Karpas-422 (cell line): Measurements from ENCODE around the gene DUOX2. TPM values are rescaled to one million over a fixed set of nuclear protein-coding genes. Genes with fewer than 3 reads are reported as not detected.
"Not testable (repeated sequence)": the region's sequence is repeated elsewhere in the genome, so short reads cannot be mapped to it uniquely, and the experiment has no call there.

Source experiments
- DNase-seq: peaks from one replicate; pipeline ENCODE4 v3.0.0-alpha.2; 2015
- H2AFZ ChIP-seq: fragments of 200-600 bp; sonication (generic); 2 replicates; pipeline ENCODE4 v1.6.1; 2014; ENCODE audit warnings: antibody characterized with exemption, low read length, mixed read lengths
- H3K27ac ChIP-seq: fragments of 200-600 bp; sonication (generic); 2 replicates; pipeline ENCODE4 v1.5.1; 2014; ENCODE audit warnings: mild to moderate bottlenecking, low read length, moderate library complexity
- H3K27me3 ChIP-seq: fragments of 200-600 bp; sonication (generic); 2 replicates; pipeline ENCODE4 v1.6.1; 2014; ENCODE audit warnings: low read length, mixed read lengths
- H3K36me3 ChIP-seq: fragments of 200-600 bp; sonication (generic); 2 replicates; pipeline ENCODE4 v1.6.1; 2014; ENCODE audit warnings: low read length, mixed read lengths; ENCODE audit not compliant: insufficient read depth
- H3K4me1 ChIP-seq: fragments of 200-600 bp; sonication (generic); 2 replicates; pipeline ENCODE4 v1.6.1; 2014; ENCODE audit warnings: mild to moderate bottlenecking, low read length, mixed read lengths
- H3K4me2 ChIP-seq: fragments of 200-600 bp; sonication (generic); 2 replicates; pipeline ENCODE4 v1.6.1; 2014; ENCODE audit warnings: low read length, low read depth, mild to moderate bottlenecking; ENCODE audit not compliant: poor library complexity, severe bottlenecking
- H3K4me3 ChIP-seq: fragments of 200-600 bp; sonication (generic); 2 replicates; pipeline ENCODE4 v1.5.1; 2014; ENCODE audit warnings: mild to moderate bottlenecking, antibody characterized with exemption, low read length, mixed read lengths
- H3K79me2 ChIP-seq: fragments of 200-600 bp; sonication (generic); 2 replicates; pipeline ENCODE4 v1.6.1; 2014; ENCODE audit warnings: mild to moderate bottlenecking, low read length, mixed read lengths
- H3K9ac ChIP-seq: fragments of 200-600 bp; sonication (generic); 2 replicates; pipeline ENCODE4 v1.6.0; 2014; ENCODE audit warnings: low read length
- H3K9me2 ChIP-seq: fragments of 200-600 bp; sonication (generic), shearing (Covaris generic); replicated peaks from 2 replicates; pipeline ENCODE4 v1.6.0; 2014; ENCODE audit warnings: mild to moderate bottlenecking, low read length, moderate library complexity; ENCODE audit not compliant: insufficient read depth
- H3K9me3 ChIP-seq: fragments of 300-700, 200-600 bp; sonication (generic); 2 replicates; pipeline ENCODE4 v1.6.1; 2014; ENCODE audit warnings: low read length, mixed read lengths
- H4K20me1 ChIP-seq: fragments of 200-600 bp; sonication (generic); 2 replicates; pipeline ENCODE4 v1.6.1; 2014; ENCODE audit warnings: mild to moderate bottlenecking, antibody characterized with exemption, low read length, low read depth; ENCODE audit not compliant: insufficient read depth
- total RNA-seq: library from RNA; depleted of rRNA; stranded (reverse); fragments of >200 nt; shearing (Covaris generic); gene quantifications from 2 replicates; pipeline ENCODE4 v1.2.3, GENCODE V29; 2014; ENCODE audit warnings: low replicate concordance

Gene DUOX2
- total RNA-seq, 1 experiment from 2014 or later, result 0.45 TPM

GRCh38 chr15:45135705-45136377 lies 21.9 kb upstream of the DUOX2 start:
- not testable (repeated sequence) for H3K4me3 ChIP-seq, H3K4me1 ChIP-seq, H3K36me3 ChIP-seq, H3K27ac ChIP-seq, H3K4me2 ChIP-seq, H3K9me3 ChIP-seq, H2AFZ ChIP-seq, H3K27me3 ChIP-seq, H4K20me1 ChIP-seq, H3K79me2 ChIP-seq, H3K9me2 ChIP-seq, H3K9ac ChIP-seq, DNase-seq

GRCh38 chr15:45134682-45135604 lies 21.0 kb upstream of the DUOX2 start:
- H3K4me3 ChIP-seq, result no peak overlapping the region
- H3K4me1 ChIP-seq, result no peaks in the 10 kb centered on the region
- H3K9ac ChIP-seq, result no peak overlapping the region
- no peaks in the 10 kb centered on the region for H3K79me2 ChIP-seq
- H3K27me3 ChIP-seq, result no peaks in the 10 kb centered on the region
- no peaks in the 10 kb centered on the region for H4K20me1 ChIP-seq
- no peak for DNase-seq
- H3K9me2 ChIP-seq, result no peaks in the 10 kb centered on the region
- H3K27ac ChIP-seq, result no peak overlapping the region
- no peaks in the 10 kb centered on the region for H3K9me3 ChIP-seq
- H3K4me2 ChIP-seq, result no peak overlapping the region
- H3K36me3 ChIP-seq, result no peaks in the 10 kb centered on the region
- H2AFZ ChIP-seq, result no peak overlapping the region

- DNase-seq, result no peak
- no peak overlapping the region for H3K4me3 ChIP-seq
- no peak overlapping the region for H2AFZ ChIP-seq
- H3K27me3 ChIP-seq, result no peaks in the 10 kb centered on the region
- H3K79me2 ChIP-seq, result no peaks in the 10 kb centered on the region
- no peak overlapping the region for H3K9ac ChIP-seq
- H3K36me3 ChIP-seq, result no peaks in the 10 kb centered on the region
- no peaks in the 10 kb centered on the region for H4K20me1 ChIP-seq
- no peaks in the 10 kb centered on the region for H3K4me1 ChIP-seq
- no peaks in the 10 kb centered on the region for H3K9me3 ChIP-seq
- H3K4me2 ChIP-seq, result no peak overlapping the region
- no peak overlapping the region for H3K27ac ChIP-seq
- no peaks in the 10 kb centered on the region for H3K9me2 ChIP-seq
Observed at GRCh38 chr15:45134046-45134445, 20.1 kb upstream of the DUOX2 start.

GRCh38 chr15:45133561-45133920 lies 19.6 kb upstream of the DUOX2 start:
- Histone ChIP-seq H3K27me3 (no peaks in the 10 kb centered on the region), H2AFZ (no peak overlapping the region), H3K9me3 (no peaks in the 10 kb centered on the region), H3K4me1 (no peaks in the 10 kb centered on the region), H4K20me1 (no peaks in the 10 kb centered on the region), H3K36me3 (no peaks in the 10 kb centered on the region), H3K4me2 (no peak overlapping the region), H3K4me3 (no peak overlapping the region), H3K9me2 (no peaks in the 10 kb centered on the region), H3K27ac (no peak overlapping the region), H3K79me2 (no peaks in the 10 kb centered on the region), H3K9ac (no peak overlapping the region)
- DNase-seq, result no peak

GRCh38 chr15:45132844-45133560 lies 19.0 kb upstream of the DUOX2 start:
- no peak overlapping the region for H3K4me3 ChIP-seq
- H3K9me2 ChIP-seq, result no peaks in the 10 kb centered on the region
- no peaks in the 10 kb centered on the region for H4K20me1 ChIP-seq
- H3K4me1 ChIP-seq, result no peaks in the 10 kb centered on the region
- H3K9ac ChIP-seq, result no peak overlapping the region
- no peak overlapping the region for H3K27ac ChIP-seq
- H3K79me2 ChIP-seq, result no peaks in the 10 kb centered on the region
- H3K36me3 ChIP-seq, result no peaks in the 10 kb centered on the region
- no peak overlapping the region for H2AFZ ChIP-seq
- DNase-seq, result no peak
- H3K4me2 ChIP-seq, result no peak overlapping the region
- H3K9me3 ChIP-seq, result no peaks in the 10 kb centered on the region
- H3K27me3 ChIP-seq, result no peaks in the 10 kb centered on the region

- no peak overlapping the region for H3K4me3 ChIP-seq
- H3K79me2 ChIP-seq, result no peaks in the 10 kb centered on the region
- H3K4me1 ChIP-seq, result no peaks in the 10 kb centered on the region
- no peaks in the 10 kb centered on the region for H3K27me3 ChIP-seq
- no peak overlapping the region for H2AFZ ChIP-seq
- DNase-seq, result no peak
- no peak overlapping the region for H3K27ac ChIP-seq
- H3K9me2 ChIP-seq, result no peaks in the 10 kb centered on the region
- no peaks in the 10 kb centered on the region for H3K9me3 ChIP-seq
- no peak overlapping the region for H3K9ac ChIP-seq
- no peak overlapping the region for H3K4me2 ChIP-seq
- H4K20me1 ChIP-seq, result no peaks in the 10 kb centered on the region
- H3K36me3 ChIP-seq, result no peaks in the 10 kb centered on the region
Observed at GRCh38 chr15:45131510-45131909, 17.5 kb upstream of the DUOX2 start.

- Histone ChIP-seq H4K20me1 (no peaks in the 10 kb centered on the region), H3K27ac (no peak overlapping the region), H3K4me2 (no peak overlapping the region), H3K9ac (no peak overlapping the region), H3K27me3 (no peaks in the 10 kb centered on the region), H3K4me1 (no peaks in the 10 kb centered on the region), H3K79me2 (no peaks in the 10 kb centered on the region), H3K4me3 (no peak overlapping the region), H3K9me2 (no peaks in the 10 kb centered on the region), H2AFZ (no peak overlapping the region), H3K9me3 (no peaks in the 10 kb centered on the region), H3K36me3 (no peaks in the 10 kb centered on the region)
- DNase-seq, result no peak
Observed at GRCh38 chr15:45130291-45131000, 16.5 kb upstream of the DUOX2 start.
